ENCODE measurements around the gene TNFRSF19.

Gene TNFRSF19

DNA sequence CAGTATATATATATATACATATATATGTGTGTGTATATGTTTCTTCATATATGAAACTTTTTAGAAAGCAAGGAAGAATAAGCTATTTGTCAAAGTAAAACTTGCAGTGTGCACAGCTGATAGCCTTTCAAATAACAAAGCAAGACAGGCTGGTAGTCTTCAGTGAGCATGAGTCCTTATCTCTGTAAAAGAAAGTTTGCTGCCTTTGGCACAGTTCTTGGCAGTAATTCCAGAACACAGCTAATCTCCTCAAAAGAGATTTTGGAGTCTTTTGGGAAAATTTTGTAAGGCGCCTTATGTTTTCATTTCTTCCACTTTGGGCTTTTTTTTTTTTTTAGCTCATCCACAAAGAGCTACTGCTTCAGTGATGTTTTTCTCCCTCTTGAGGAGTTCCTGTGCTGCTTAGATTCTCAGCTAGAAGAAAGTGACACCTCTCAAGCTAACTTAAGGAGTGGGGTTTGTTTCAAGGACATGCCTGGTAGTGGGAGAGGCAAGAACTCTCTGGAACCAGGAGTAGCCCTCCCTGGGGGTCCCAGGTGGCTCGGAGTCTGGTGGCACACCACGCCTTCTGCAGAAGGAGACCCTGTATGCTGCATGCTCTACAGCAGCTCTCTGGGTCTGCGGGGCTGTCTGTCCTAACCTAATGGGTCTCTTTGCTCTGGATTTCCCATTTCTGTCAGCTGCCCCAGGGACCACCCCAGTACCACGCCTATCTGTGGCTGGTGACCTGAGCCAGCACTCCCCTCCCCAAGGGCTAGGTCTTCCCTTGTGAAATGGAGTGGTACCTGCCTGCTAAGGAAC, 58.8 kb downstream of the TNFRSF19 start:
- no peak for DNase-seq (ENCODE audit: low read depth)

DNA sequence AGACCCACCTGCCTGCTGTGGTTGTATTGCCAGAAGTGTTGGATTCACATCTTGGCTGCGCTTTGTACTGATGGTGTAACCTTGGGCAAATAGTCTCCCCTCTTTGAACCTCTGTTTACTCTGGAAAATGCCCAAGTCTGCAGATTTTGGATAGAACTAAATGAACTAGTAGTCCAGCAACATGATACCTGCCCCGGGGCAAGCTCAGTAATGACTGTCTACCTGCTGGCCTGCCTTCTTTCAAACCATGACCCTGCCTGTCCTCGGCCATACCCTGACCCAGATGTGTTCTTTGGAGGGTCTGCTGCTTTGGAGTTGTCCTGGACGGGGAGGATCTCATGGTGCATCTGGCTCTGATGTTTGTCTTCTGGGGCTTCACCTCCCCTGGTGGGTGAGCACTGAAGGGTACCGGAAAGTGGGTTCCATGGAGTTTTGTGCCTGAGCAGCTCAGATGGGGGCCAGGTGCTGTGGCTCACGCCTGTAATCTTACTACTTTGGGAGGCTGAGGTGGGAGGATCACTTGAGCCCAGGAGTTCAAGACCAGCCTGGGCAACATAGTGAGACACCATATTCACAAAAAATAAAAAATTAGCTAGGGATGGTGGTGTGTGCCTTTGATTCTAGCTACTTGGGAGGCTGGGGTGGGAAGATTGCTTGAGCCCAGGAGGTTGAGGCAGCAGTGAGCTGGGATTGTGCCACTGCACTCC, 59.5 kb downstream of the TNFRSF19 start:
- DNase-seq (ENCODE audit: low read depth), result no peak

DNA sequence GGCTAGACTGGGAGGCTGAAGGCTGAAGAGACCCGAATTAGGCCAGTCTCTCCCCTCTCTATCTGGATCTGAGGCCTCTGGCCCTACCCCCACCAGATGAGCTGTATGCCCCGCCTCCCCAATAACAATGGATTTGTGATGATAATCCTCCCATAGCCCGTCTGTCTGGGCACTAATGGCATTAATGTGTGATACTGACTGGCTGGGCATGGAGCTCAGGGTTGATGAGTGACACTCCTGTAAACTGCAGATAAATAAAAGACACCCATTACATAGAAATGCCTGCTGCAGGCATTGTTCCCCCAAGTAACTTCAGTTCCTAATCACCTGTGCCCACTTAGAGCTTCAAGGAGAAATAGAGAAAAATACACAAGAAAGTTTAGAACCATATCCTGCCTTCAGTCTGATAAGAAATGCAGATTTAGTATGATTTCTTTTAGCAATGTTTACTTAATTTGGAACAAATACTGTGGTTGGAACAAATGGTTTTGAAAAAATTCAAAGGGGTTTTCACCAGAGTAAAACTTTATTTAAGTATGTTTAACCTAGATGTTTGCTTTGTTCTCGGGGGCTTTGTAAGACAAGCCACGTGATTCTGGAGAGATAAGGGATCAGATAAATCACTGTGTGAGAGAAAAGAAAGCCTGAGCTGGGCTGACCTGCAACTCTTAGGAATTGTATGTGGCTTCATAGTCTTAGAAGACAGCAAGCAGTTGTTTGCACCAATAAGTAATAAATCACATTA, 60.3 kb downstream of the TNFRSF19 start:
- DNase-seq (ENCODE audit: low read depth), result no peak

DNA sequence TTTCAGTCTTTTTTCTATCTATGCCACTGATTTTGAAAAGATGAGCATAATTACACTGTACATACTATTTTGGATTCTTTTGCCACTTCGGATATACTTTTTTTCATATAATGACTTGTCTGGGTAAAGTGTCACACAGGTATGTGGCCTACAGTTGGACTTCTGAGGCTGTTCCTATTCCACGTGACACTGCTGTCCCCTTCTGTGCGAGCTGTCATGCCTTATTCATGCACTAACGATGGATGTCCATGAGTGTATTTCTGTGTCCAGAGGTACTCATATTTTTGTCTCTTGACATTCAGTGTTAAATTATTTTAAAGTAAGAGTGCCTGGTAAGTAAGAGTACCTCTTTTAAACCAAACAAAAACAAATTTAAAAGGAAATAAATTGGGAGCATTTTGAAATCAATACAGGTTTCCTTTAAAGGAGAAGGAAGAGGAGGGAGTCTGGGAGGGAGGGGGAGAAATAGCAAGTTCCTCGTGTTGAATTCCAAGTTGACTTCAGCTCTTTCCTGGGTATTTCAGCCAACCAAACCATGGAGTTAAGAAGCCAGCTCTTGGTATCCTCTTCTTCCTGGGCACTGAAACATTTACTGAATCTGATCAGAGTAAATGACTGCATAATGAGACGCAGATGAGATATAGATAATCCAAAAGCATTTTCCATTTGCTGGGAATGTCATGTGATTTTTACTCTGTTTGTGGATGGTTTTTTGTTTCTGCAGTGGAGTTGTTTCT, 61.3 kb downstream of the TNFRSF19 start:
- DNase-seq (ENCODE audit: low read depth), result no peak

- no peak for DNase-seq (ENCODE audit: low read depth)
Measured at GRCh38 chr13:23632048-23632582, 61.9 kb downstream of the TNFRSF19 start.

- no peak for DNase-seq (ENCODE audit: low read depth)
Measured at GRCh38 chr13:23632741-23633140, 62.5 kb downstream of the TNFRSF19 start.

- DNase-seq (ENCODE audit: low read depth), result no peak
Measured at GRCh38 chr13:23634897-23635296, 64.7 kb downstream of the TNFRSF19 start.

DNA sequence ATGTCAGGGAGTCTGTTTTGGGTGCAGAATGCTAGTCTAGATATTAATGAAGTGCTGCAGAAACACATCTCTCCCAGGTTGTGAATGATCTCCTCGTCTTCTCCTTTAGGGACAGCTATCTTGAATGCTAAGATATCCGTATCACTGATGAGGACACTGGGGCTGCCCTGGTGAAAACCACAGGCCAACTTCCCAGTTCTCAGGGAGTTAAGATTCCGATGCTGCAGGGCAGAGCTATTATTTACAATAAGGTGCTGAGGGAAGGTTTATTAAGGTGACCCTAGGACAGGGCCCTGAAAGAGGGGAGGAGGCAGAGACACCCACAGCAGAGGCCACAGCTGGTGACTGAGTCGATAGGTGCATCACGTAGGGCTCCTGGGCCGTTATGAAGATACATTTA, 66.1 kb downstream of the TNFRSF19 start:
- no peak for DNase-seq (ENCODE audit: low read depth)

- no peak for DNase-seq (ENCODE audit: low read depth)
Measured at GRCh38 chr13:23637829-23638228, 67.6 kb downstream of the TNFRSF19 start.

DNA sequence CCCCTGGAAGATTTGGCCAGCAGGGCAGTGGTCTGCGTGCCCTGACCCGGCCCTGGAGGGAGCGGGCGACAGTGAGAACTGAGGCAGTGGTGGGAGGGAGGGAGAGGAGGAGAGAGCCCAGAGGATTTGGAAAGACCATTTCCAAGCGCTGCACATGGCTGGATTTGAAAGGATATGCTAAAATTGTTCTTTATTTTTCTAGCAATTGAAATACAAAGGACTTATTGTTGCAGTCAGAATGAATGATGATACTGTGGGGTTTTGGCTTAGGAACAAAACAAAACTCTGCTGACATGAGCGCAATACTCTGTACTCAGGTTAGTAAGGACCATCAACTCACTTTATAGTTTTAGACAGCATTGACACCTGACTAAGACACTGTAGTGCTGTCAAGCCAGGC, 69.5 kb downstream of the TNFRSF19 start:
- DNase-seq (ENCODE audit: low read depth), result no peak

- no peak for DNase-seq (ENCODE audit: low read depth)
Measured at GRCh38 chr13:23642110-23642509, 71.9 kb downstream of the TNFRSF19 start.

GRCh38 chr13:23643338-23644125, 73.3 kb downstream of the TNFRSF19 start:
- DNase-seq (ENCODE audit: low read depth), result no peak

DNA sequence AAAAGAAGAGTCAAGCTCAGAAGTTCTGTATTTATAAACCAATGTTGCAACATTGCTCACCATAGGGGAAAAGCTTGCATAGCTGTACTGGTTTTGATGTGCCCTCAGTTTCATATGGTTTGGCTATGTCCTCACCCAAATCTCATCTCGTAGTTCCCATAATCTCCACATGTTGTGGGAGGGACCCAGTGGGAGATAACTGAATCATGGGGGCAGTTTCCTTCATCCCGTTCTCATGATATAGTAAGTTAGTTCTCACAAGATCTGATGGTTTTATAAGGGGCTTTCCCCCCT, 73.9 kb downstream of the TNFRSF19 start:
- DNase-seq (ENCODE audit: low read depth), result no peak

- DNase-seq (ENCODE audit: low read depth), result no peak
Measured at GRCh38 chr13:23644527-23645138, 74.4 kb downstream of the TNFRSF19 start.

DNA sequence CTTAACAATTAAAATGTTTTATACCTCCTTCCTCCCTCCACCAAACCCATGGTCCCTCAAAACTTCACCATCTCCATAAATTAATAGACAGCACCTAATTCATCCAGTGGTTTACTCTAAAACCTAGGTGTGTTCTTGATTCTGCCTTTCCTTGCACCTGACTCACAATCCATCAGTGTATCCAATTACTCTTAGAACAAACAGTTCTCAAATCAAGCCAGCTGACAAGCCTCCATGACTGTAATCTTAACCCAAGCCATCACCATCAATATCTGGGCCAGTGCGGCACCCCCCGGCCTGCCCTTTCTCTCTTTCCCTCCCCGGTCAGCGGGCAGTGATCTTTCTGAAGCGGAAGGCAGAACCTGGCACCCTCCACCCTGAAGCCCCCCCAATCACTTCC, 75.6 kb downstream of the TNFRSF19 start:
- DNase-seq (ENCODE audit: low read depth), result no peak

DNA sequence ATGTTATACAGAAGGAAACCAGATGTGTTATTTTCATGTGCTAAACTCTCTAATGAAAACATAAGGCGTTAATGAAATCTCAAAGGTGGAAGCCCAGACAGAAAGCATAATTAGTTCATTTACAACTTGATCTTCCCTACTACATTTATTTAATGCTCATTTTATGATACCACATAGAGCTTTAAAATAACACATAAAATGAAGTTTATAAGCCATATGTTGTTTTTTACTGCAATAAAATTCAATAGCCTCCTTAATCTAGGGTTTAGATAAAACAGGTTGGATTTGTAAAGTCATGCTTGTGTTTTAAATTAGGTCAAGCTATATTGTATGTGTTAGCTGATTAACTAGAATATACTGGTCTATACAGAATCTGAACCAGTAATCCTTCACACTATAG, 81.2 kb downstream of the TNFRSF19 start:
- DNase-seq (ENCODE audit: low read depth), result no peak

DNA sequence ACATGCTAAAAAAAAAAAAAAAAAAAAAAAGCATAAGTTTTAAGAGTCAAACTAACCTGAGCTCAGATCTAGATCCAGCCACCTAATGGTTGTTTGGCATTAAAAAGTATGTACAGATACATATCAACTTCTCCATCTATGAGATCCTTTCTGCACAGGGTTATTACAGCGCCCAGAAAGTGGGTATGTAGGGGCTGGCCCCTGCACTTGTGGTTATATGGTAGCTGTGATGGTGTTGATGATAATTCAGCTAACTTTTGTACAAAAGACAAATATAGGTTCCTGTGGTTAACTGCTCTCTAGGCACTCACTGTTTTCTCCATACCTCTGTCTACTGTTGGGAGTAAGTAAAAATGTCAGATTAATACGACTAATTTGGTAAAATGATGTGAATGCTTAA, 81.7 kb downstream of the TNFRSF19 start:
- no peak for DNase-seq (ENCODE audit: low read depth)

GRCh38 chr13:23652909-23653726, 82.9 kb downstream of the TNFRSF19 start:
- no peak for DNase-seq (ENCODE audit: low read depth)

DNA sequence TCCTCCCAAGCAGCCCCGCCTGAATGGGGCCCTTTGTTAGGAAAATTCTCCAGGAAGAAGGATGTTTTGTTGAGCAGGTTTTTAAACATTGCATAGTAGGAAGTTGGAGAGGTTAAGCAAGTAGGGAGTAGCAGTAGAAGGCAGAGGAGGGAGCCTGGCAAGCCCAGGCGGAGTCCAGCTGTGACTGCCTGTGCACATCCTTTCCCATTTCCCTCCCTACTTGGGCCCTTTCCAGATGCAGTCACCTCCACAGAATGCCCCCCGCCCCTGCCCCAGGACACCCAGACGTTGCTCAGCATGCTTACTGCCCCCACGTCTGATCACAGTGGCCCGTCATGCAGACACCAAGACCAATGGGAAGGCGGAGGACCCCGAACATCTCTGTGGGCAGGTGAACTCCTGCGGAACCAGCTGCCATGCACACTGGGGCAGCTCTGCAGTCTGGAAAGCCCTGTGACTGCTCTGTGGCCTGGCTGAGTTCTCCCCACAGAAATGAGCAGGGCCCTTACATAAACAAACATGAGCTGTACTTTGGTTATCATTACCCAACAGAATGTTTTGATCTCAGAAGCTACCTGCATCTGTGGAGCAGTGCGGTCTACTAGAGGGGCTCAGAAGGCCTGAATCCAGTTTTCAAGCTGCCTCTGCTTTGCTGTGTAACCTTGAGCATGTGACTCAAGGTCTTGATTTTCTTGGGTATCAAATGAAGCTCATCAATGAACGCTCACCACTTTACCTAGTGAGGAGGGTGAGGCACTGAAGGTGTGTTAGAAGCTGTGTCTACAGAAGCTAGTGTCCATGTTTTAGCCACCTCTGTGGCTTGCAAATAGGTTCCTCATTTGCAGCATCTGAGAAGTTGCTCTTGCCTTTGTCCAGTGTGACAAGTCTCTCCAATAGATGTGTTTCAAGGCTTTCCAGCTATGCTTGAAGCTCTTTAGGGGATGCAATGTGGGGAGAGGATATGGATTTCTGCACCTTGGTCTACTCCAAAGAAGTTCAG, 84.2 kb downstream of the TNFRSF19 start:
- no peak for DNase-seq (ENCODE audit: low read depth)
